Fibroblast of mammary gland (primary cell): Measurements from ENCODE around the gene ARMC12.

Source experiments
- DNase-seq: peaks from one replicate; pipeline ENCODE4 v3.0.0-alpha.2; 2010; ENCODE audit warnings: low read depth
- H3K4me3 ChIP-seq: 2 replicates; pipeline ENCODE4 v1.5.1; 2011; ENCODE audit warnings: low read depth, mild to moderate bottlenecking, low read length, moderate library complexity; ENCODE audit not compliant: control insufficient read depth
- CTCF ChIP-seq: conservative IDR thresholded peaks from 2 replicates; pipeline ENCODE4 v1.5.1; 2011; ENCODE audit warnings: low read depth, low read length, inconsistent platforms; ENCODE audit not compliant: control insufficient read depth, insufficient read depth

ARMC12 gene

GRCh38 chr6:35794536-35795452 lies 58.0 kb downstream of the ARMC12 start:
- no peak for DNase-seq
- no peak overlapping the region for H3K4me3 ChIP-seq
- no peak for TF ChIP-seq CTCF

- no peak for TF ChIP-seq CTCF
- DNase-seq, result no peak
- no peak overlapping the region for H3K4me3 ChIP-seq
These were observed 58.7 kb downstream of the ARMC12 start for GRCh38 chr6:35795453-35796071.

GRCh38 chr6:35796236-35796635 lies 59.4 kb downstream of the ARMC12 start:
- TF ChIP-seq CTCF, result no peak
- H3K4me3 ChIP-seq, result no peak overlapping the region
- no peak for DNase-seq

- H3K4me3 ChIP-seq, result no peak overlapping the region
- no peak for TF ChIP-seq CTCF
- no peak for DNase-seq
These were observed 61.1 kb downstream of the ARMC12 start for GRCh38 chr6:35797837-35798526.
